Fibroblast of skin of left biceps (primary cell): Measurements from ENCODE around the gene KANK3.
"Not testable (repeated sequence)": the region's sequence is repeated elsewhere in the genome, so short reads cannot be mapped to it uniquely, and the experiment has no call there.

Source experiments
- DNase-seq, 2 experiments: peaks; one replicate each; pipeline ENCODE4 v3.0.0-alpha.2; 2013; ENCODE audit warnings: low read depth in 2 of 2

Gene KANK3

DNA sequence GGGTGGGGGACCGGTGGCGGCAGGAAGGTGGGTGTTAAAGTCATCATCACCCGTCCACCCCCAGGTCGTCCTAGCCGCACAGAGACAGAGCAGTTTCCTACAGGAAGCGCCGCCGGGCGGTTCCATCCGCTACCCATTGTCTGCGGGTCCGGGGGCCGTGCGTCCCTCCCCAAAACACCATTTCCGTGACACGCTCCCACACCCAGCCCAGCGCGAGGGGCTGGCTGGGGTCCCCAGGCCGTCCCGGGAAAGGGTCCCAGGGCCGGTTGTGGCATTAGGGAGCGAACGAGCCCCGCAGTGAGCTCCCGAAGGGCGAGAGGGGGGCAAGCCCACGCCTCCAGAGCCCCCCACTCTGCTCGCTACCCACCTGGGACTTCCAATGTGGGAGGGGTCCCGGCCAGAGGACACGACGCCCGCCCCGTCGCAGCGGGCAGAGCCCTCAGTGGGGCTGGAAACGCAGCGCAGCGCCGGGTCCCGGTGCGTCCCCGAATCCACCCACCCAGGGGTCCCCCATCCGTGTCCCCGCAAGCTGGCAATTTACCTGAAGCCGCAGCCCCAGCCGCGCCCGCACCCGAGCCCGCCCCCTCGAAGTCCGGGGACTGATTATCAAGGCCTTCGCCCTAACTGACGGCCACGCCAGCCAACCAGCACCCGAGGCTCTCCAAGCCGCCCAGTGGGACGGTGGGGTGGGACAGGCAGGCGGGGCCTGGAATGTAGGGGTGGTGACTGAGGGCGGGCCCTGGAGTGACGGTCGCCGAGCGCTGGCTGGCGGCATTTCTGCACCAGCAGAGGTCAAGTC, at the start of gene KANK3:
KANK3 (minus strand) TSS at position 579 of the 799 bp plus-strand sequence. CDS start 5,434 bp downstream, outside the sequence.
- DNase-seq: peak; percentile 71 to 79

DNA sequence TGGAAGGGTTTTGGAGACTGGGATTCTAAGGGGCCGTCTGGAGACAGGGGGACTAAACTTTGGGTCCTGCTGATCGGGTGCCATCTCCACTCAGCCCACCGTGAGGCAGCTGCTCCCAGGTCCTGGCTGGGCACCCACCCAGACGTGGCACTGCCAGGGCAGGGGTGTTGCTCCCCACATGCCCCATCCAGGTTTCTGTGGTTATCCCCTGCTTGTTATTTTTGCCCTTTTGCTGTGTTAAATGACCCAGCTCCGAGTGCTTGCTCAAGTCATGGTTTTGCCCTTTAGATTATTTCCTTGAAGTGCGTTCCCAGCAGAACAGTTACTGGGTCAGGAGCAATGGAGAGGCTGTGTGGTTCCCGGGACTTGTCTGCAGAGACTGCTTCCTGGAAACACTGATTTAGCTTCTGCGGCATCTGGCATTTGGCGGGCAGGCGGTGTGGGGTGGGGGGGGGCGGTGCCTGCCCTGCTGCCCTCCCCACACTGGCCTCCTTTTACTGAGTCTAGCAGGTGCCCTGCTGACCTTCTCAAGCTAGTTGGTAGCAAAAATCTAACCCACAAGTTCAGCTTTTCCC, 49.0 kb upstream of the KANK3 start:
- DNase-seq: no peak

DNA sequence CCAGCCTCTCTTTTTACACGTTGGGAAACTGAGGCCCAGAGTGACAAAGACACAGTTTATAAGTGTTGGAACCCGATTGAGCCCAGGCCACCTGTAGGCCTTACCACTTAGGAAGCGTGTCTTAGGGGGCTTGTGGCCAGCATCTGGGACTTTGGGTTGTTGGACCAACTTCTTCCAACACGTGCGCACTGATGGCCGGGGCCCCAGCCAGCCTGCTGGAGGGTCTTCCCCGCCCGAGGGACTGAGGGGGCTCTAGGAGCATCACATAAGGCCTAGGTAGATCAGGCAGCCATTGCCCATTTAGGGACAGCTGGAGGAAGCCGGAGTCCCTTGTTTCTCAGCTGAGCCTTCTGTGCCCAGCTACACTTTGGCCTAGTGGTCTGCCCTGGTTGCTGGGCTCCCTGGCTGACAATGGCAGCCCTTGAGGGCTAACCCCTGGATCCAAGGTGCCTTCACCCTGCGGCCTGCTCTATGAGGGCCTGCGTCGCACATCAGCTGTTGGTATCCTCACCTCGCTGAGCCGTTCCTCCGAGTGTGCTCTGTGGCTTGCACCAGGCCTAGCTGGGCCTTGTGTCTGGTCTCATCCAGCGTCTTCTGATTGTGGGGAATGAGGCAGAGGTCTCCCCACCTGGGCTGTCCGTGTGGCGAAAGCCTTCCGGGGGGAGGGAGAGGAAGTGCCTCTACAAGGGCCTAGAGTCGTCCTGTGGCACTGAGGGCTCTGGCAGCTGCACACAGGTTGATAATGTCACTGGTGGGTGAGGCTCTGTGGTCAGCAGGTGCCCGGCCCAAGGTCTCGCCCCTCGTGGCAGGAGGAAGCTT, 48.3 kb upstream of the KANK3 start:
- DNase-seq: no peak

DNA sequence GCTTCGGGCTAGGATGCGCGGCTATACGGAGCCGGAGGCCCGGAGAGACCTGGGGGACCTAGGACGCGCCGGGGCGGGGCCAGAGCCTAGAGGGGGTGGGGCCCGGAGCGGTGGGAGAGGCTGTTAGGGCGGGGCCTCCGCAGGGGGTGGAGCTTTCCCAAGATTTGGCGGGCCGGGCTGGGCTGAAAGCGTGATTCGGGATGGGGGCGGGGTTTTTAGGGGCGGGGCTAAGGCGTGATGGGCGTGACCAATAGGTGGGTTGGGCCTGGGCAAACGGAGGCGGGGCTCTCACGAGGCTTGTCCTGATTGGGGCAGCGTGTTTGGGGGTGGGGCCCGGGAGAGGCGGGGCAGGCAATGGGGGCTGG, 47.5 kb upstream of the KANK3 start:
- peak; percentile 74 to 75 for DNase-seq

DNA sequence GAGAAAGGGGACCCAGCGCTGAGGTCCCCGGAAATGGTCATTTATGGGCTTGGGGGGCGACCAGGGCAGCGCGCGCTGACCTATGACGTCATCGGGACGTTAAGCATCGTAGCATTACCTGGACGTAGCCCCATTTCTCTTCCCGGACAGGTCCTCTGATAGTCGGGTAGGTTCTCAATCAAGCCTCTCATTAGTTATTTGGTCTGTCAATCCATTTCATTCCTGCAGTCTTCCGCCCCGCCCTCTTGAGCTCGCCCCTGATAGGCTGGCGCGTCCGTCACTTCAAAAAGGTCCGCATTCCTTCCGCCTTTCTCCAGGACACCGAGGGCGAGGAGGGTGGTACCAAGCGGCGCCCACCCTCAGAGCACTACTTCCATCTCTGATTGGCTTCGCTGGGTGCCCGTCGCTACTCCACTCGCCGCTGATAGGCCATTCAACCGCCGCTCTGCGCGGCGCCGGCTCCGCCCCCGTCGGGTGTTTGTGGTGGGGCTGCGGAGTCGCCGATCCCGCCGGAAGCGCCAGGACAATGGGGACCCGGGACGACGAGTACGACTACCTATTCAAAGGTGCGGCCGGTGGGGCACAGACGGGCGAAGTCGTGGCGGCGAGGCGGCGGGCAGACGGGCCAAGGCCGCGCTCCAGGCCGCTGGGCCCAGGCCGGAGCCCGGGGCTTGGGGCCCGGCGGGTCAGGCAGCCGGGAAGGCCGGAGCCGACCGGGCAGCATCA, 47.0 kb upstream of the KANK3 start, which contains the start of gene RAB11B:
RAB11B (plus strand) TSS at position 470 of the 726 bp plus-strand sequence; CDS start at position 527, 57 bp downstream.
- peak; percentile 100 for DNase-seq

DNA sequence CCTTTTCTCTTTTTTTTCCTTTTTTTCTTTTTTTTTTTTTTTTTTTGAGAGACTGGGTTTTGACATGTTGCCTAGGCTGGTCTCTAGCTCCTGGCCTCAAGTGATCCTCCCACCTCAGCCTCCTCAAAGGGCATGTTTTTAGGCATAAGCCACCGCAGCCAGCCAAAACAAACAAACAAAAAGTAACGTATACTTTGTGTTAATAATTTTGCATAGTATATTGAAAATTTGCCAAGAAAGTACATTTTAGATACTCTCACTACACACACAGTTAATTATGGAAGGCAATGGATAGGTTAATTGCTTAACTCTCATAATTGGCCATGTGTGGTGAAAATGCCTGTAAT, 45.5 kb upstream of the KANK3 start:
- no peak for DNase-seq

DNA sequence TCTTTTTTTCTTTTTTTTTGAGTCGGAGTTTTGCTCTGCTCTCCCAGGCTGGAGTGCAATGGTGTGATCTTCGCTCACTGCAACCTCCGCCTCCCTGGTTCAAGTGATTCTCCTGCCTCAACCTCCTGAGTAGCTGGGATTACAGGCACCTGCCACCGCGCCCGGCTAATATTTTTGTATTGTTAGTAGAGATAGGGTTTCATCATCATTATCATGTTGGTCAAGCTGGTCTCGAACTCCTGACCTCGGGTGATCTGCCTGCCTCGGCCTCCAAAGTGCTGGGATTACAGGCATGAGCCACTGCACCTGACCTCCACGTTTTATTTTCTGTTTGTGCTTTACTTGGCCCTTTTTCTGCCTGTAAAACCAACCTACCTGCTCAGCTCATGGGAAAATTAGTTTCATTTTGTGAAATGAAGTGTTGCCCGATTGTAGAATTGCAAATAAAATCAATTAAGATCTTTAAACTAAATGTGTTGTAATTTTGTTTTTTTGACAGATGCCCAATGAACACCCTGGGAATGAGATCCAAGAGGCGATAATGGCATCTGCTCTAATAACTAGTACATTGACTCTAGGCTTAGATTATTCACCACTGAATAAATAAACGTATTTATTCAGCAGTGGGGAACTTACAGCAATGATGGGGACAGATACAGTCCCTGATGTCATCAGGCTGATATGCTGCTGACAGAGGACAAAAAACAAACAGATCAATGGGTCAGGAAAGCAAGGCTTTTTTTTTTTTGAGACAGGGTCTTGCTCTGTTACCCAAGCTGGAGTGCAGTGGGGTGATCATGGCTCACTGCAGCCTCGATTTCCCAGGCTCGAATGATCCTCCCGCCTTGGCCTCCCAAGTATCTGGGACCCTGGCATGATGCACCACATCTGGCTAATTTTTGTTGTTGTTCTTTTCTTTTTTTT, 44.9 kb upstream of the KANK3 start:
- no peak for DNase-seq

DNA sequence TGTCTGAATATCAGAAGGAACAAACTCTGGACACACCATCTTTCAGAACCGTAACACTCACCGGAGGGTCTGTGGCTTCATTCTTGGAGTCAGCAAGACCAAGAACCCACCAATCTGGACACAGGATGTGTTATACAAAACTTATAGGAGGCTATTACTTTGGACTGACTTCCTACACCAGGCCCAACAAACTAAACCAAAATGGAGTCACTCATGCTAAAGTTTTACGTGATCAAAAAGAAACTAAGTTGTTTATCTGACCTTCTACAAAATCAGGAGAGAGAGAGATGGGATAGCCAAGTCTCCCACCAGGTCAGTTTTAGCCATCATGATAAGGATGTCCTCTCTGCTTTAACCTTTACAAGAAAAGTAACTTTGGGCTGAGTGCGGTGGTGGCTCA, 43.9 kb upstream of the KANK3 start:
- no peak for DNase-seq

DNA sequence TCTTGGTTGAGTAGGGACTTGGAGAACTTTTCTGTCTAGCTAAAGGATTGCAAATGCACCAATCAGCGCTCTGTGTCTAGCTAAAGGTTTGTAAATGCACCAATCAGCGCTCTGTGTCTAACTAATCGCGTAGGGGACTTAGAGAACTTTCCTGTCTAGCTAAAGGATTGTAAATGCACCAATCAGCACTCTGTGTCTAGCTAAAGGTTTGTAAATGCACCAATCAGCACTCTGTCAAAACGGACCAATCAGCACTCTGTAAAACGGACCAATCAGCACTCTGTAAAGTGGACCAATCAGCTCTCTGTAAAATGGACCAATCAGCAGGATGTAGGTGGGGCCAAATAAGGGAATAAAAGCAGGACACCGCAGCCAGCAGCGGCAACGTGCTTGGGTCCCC, 43.4 kb upstream of the KANK3 start:
- DNase-seq: not testable (repeated sequence)

DNA sequence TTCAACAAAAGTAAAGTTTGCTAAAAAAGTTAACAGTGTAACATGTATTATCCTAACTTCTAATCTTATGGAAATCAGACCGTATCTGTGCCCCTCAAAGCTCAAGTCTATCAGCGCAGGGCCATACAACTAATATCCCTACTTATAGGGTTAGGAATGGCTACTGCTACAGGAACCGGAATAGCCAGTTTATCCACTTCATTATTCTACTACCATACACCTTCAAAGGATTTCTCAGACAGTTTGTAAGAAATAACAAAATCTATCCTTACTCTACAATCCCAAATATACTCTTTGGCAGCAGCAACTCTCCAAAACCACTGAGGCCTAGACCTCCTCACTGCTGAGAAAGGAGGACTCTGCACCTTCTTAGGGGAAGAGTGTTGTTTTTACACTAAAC, 42.5 kb upstream of the KANK3 start:
- not testable (repeated sequence) for DNase-seq

DNA sequence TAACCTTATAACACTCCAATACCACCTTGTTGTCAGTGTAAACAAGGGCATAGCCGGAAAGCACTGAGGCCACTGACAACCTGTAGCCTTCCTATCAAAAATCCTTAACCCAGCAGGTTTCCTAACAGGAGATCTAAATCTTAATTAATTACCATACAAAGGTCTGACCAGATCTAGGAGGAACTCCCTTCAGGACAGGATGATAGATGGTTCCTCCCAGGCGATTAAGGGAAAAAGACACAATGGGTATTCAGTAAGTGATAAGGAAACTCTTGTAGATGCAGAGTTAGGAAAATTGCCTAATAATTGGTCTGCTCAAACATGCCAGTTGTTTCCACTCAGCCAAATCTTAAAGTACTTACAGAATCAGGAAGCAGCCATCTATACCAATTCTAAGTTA, 42.0 kb upstream of the KANK3 start:
- DNase-seq: not testable (repeated sequence)

DNA sequence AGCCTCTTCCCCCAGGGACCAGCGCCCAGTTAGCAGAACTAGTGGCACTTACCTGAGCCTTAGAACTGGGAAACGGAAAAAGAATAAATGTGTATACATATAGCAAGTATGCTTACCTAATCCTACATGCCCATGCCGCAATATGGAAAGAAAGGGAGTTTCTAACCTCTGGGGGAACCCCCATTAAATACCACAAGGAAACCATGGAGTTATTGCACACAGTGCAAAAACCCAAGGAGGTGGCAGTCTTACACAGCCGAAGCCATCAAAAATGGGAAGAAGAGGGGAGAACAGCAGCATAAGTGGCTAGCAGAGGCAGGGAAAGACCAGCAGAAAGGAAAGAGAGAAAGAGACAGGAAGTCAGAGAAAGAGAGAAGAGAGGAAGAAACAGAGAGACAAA, 41.5 kb upstream of the KANK3 start:
- DNase-seq: not testable (repeated sequence)

DNA sequence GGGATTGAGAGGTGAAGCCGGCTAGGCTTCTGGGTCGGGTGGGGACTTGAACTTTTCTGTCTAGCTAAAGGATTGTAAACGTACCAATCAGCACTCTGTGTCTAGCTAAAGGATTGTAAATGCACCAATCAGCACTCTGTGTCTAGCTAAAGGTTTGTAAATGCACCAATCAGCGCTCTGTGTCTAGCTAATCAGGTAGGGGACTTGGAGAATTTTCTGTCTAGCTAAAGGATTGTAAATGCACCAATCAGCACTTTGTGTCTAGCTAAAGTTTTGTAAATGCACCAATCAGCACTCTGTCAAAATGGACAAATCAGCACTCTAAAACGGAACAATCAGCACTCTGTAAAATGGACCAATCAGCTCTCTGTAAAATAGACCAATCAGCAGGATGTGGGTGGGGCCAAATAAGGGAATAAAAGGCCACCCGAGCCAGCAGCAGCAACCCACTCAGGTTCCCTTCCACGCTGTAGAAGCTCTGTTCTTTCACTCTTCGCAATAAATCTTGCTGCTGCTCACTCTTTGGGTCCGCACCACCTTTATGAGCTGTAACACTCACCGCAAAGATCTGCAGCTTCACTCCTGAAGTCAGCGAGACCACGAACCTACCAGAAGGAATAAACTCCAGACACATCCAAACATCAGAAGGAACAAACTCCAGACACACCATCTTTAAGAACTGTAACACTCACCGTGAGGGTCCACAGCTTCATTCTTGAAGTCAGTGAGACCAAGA, 36.3 kb upstream of the KANK3 start:
- DNase-seq: not testable (repeated sequence)

DNA sequence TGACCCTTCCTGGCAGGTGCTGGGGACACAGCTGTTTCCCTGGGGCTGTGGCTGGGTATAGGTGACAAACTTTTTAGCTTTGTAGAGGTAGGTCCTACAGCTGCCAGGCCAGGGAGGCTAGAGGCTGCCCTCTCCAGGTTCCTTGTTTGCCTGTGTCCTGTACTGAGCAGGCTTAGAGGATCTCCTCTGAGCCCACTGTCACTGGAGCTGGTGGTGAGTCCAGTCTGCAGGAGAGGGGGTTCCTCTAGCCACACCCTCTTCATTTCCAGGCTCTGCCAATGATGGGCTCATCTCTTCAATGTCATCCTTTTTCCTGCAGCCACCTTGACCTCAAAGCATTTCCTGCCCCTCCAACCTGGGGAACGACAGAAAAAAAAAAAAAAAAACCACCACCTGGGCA, 34.5 kb upstream of the KANK3 start:
- DNase-seq: no peak

DNA sequence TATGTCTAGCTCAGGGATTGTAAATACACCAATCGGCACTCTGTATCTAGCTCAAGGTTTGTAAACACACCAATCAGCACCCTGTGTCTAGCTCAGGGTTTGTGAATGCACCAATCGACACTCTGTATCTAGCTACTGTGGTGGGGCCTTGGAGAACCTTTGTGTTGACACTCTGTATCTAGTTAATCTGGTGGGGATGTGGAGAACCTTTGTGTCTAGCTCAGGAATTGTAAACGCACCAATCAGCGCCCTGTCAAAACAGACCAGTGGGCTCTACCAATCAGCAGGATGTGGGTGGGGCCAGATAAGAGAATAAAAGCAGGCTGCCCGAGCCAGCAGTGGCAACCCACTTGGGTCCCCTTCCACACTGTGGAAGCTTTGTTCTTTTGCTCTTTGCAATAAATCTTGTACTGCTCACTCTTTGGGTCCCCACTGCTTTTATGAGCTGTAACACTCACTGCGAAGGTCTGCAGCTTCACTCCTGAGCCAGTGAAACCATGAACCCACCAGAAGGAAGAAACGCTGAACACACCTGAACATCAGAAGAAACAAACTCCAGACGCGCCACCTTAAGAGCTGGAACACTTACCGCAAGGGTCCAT, 33.4 kb upstream of the KANK3 start:
- not testable (repeated sequence) for DNase-seq

DNA sequence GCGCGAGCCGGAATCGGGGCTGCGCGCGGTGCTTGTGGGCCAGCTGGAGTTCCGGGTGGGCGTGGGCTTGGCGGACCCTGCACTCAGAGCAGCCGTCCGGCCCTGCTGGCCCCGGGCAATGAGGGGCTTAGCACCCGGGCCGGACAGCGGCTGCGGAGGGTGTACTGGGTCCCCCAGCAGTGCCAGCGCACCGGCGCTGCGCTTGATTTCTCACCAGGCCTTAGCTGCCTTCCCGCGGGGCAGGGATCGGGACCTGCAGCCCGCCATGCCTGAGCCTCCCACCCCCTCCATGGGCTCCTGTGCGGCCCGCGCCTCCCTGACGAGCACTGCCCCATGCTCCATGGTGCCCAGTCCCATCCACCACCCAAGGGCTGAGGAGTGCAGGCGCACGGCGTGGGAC, 32.7 kb upstream of the KANK3 start:
- not testable (repeated sequence) for DNase-seq

DNA sequence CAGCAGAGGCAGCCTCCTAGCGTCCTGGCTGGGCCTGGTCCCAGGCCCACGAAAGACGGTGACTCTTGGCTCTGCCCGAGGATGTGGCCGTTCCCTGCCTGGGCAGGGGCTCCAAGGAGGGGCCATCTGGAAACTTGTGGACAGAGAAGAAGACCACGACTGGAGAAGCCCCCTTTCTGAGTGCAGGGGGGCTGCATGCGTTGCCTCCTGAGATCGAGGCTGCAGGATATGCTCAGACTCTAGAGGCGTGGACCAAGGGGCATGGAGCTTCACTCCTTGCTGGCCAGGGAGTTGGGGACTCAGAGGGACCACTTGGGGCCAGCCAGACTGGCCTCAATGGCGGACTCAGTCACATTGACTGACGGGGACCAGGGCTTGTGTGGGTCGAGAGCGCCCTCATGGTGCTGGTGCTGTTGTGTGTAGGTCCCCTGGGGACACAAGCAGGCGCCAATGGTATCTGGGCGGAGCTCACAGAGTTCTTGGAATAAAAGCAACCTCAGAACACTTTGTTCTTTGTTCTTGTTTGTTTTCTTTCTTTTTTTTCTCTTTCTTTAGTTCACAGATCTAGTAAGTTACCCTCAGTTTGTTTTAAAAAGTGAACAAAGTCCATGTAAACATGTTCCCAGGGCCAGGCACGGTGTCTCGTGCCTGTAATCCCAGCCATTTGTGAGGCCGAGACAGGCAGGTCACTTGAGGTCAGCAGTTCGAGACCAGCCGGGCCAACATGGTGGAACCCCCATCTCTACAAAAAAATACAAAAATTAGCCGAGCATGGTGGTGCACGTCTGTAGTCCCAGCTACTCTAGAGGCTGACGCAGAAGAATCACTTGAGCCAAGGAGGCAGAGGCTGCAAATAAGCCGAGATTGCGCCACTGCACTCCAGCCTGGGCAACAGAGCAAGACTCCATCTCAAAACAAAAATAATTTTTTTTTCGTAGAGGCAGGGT, 31.1 kb upstream of the KANK3 start:
- DNase-seq: no peak

DNA sequence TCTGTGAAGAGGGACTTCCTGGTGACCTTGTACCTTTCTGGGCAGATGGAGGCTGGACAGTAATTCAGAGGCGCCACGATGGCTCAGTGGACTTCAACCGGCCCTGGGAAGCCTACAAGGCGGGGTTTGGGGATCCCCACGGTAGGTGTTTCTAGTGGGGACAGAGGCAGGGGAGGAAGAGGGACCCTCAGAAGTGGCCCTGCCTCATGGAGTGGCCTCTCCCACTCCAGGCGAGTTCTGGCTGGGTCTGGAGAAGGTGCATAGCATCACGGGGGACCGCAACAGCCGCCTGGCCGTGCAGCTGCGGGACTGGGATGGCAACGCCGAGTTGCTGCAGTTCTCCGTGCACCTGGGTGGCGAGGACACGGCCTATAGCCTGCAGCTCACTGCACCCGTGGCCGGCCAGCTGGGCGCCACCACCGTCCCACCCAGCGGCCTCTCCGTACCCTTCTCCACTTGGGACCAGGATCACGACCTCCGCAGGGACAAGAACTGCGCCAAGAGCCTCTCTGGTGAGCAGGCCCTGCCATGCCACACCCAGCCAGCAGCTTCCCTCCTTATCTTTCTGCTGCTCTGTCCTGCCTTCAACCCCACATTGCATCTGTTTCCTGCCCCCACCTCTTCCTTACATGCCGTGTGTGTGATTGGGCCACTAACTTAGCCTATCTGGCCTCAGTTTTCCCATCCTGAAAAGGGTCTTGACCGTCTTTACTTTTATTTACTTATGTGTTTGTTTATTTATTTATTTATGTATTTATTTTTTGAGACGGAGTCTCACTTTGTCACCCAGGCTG, 28.1 kb upstream of the KANK3 start:
- DNase-seq: no peak
